K562 (cell line): Measurements from ENCODE around the gene NUP188. TPM values are rescaled to one million over a fixed set of nuclear protein-coding genes. Genes with fewer than 3 reads are reported as not detected.

Experiments used
- FOXP1 ChIP-seq: sonication (generic); formaldehyde crosslinking; IDR thresholded peaks from 2 replicates; pipeline ENCODE4 v1.8.0; 2022; ENCODE audit warnings: mild to moderate bottlenecking, missing genetic modification reagents
- HDAC3 ChIP-seq: fragments of 450-650 bp; IDR thresholded peaks from 2 replicates; pipeline ENCODE4 v1.6.1; 2018; ENCODE audit warnings: borderline replicate concordance, mild to moderate bottlenecking, moderate library complexity; ENCODE audit not compliant: partially characterized antibody
- HDGF ChIP-seq: fragments of 450-650 bp; IDR thresholded peaks from 2 replicates; pipeline ENCODE4 v1.6.1; 2016
- HNRNPL ChIP-seq: fragments of 200-400 bp; formaldehyde crosslinking; IDR thresholded peaks from 2 replicates; pipeline ENCODE4 v1.6.1; 2017; ENCODE audit warnings: low read depth, mild to moderate bottlenecking, low read length
- MAZ ChIP-seq, 2 experiments: fragments of 450-650 bp in 1 of 2; sonication (generic) in 1 of 2; formaldehyde crosslinking; IDR thresholded peaks in 1 of 2; conservative IDR thresholded peaks in 1 of 2; 2 replicates each; pipeline versions ENCODE4 v1.4.0 to v1.5.0; 2020; ENCODE audit warnings: mild to moderate bottlenecking in 1 of 2, missing genetic modification reagents in 1 of 2
- SMARCA4 ChIP-seq: fragments of 450-650 bp; IDR thresholded peaks from 2 replicates; pipeline ENCODE4 v1.6.1; 2016
- SMC3 ChIP-seq: conservative IDR thresholded peaks from 2 replicates; pipeline ENCODE4 v1.6.1; 2011; ENCODE audit warnings: low read depth, low read length, improper control_type of control experiment; ENCODE audit not compliant: insufficient read depth
- TAF1 ChIP-seq: IDR thresholded peaks from 2 replicates; pipeline ENCODE4 v1.6.1; 2011; ENCODE audit warnings: mild to moderate bottlenecking, low read length, moderate library complexity; ENCODE audit not compliant: insufficient read depth, control insufficient read depth, severe bottlenecking; ENCODE audit errors: extremely low read depth
- TRIM28 ChIP-seq: fragments of 450-650 bp; IDR thresholded peaks from 2 replicates; pipeline ENCODE4 v1.6.1; 2017
- WHSC1 ChIP-seq: IDR thresholded peaks from one replicate; pipeline ENCODE4 v1.6.1; 2012; ENCODE audit warnings: low read length, control low read depth, inconsistent platforms
- XRCC5 ChIP-seq: fragments of 200-400 bp; formaldehyde crosslinking; IDR thresholded peaks from 2 replicates; pipeline ENCODE4 v1.6.1; 2017; ENCODE audit warnings: low read depth, mild to moderate bottlenecking, low read length
- ZNF695 ChIP-seq: fragments of 450-650 bp; formaldehyde crosslinking; IDR thresholded peaks from 2 replicates; pipeline ENCODE4 v1.4.0; 2020; ENCODE audit warnings: mild to moderate bottlenecking, moderate library complexity
- polyA plus RNA-seq, 8 experiments: library from polyadenylated mRNA; depleted of rRNA in 4 of 8; stranded (reverse) in 5 of 8; unstranded in 3 of 8; fragments of >200 nt; fragmentation: Nextera tagmentation in 2 of 8; fragmentation: Illumina TruSeq in 1 of 8; extraction: Ambion mirVana in 2 of 8; extraction: Trizol in 1 of 8; gene quantifications; 2 replicates each; pipeline versions ENCODE4 v1.2.1 to v1.2.3, GENCODE V29; 2011 to 2014; ENCODE audit warnings: inconsistent platforms in 1 of 8, missing spikeins in 1 of 8
- total RNA-seq, 7 experiments: library from RNA; depleted of rRNA in 6 of 7; stranded (reverse); fragments of >200 nt in 6 of 7; fragmentation: Illumina TruSeq in 2 of 7; extraction: Trizol in 2 of 7; gene quantifications; 2 replicates each; pipeline versions ENCODE4 v1.2.1 to v1.2.3, GENCODE V29; 2011 to 2021; ENCODE audit warnings: low replicate concordance in 1 of 7
- TF ChIP-seq, protein P1 (sequence below): IDR thresholded peaks from 2 replicates; pipeline ENCODE4 v1.6.1; 2016; ENCODE audit warnings: missing genetic modification characterization, missing compliant biosample characterization
- TF ChIP-seq, protein P2 (sequence below): fragments of 450-650 bp; IDR thresholded peaks from 2 replicates; pipeline ENCODE4 v1.6.1; 2016; ENCODE audit warnings: missing biosample characterization, missing genetic modification characterization
- TF ChIP-seq, protein P3 (sequence below), 2 experiments: fragments of 450-650 bp in 1 of 2; sonication (generic) in 1 of 2; formaldehyde crosslinking in 1 of 2; IDR thresholded peaks in 1 of 2; conservative IDR thresholded peaks in 1 of 2; 2 replicates each; pipeline versions ENCODE4 v1.6.1 to v1.8.1; 2016 to 2023; ENCODE audit warnings: mild to moderate bottlenecking in 2 of 2, moderate library complexity in 2 of 2, inconsistent platforms in 1 of 2, missing genetic modification reagents in 1 of 2

The NUP188 gene
- total and polyA plus RNA-seq, 9 of the 15 experiments (the other 6 are each of a cell fraction or from before 2014, with no cell fraction given) = 11.7 to 135 (median 70.6) TPM

GRCh38 chr9:129027685-129028191, 80.2 kb downstream of the NUP188 start (continued):
- TF ChIP-seq FOXP1 (CRISPR knock-in tag) (no peak), HNRNPL (peak; percentile 79), TRIM28 (no peak), MAZ (CRISPR knock-in tag; conservative IDR thresholded peaks at IDR 0.05 in 1 of 2, IDR thresholded peaks at IDR 0.05 in 1 of 2) (peak; percentile 12 to 52; a peak in 1 of 4 replicates), XRCC5 (peak; percentile 66; the same call in 1 of the 2 replicates), WHSC1 (no peak), SMARCA4 (no peak), ZNF695 (CRISPR knock-in tag) (no peak), HDAC3 (no peak), SMC3 (no peak), TAF1 (no peak), HDGF (0 out of 2 replicates have a peak, but pooled peaks have one; percentile 20)
- TF ChIP-seq, protein P1, sequence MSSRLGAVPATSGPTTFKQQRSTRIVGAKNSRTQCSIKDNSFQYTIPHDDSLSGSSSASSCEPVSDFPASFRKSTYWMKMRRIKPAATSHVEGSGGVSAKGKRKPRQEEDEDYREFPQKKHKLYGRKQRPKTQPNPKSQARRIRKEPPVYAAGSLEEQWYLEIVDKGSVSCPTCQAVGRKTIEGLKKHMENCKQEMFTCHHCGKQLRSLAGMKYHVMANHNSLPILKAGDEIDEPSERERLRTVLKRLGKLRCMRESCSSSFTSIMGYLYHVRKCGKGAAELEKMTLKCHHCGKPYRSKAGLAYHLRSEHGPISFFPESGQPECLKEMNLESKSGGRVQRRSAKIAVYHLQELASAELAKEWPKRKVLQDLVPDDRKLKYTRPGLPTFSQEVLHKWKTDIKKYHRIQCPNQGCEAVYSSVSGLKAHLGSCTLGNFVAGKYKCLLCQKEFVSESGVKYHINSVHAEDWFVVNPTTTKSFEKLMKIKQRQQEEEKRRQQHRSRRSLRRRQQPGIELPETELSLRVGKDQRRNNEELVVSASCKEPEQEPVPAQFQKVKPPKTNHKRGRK (tag) = no peak
- TF ChIP-seq, protein P2, sequence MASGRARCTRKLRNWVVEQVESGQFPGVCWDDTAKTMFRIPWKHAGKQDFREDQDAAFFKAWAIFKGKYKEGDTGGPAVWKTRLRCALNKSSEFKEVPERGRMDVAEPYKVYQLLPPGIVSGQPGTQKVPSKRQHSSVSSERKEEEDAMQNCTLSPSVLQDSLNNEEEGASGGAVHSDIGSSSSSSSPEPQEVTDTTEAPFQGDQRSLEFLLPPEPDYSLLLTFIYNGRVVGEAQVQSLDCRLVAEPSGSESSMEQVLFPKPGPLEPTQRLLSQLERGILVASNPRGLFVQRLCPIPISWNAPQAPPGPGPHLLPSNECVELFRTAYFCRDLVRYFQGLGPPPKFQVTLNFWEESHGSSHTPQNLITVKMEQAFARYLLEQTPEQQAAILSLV (tag) = no peak
- TF ChIP-seq, protein P3, sequence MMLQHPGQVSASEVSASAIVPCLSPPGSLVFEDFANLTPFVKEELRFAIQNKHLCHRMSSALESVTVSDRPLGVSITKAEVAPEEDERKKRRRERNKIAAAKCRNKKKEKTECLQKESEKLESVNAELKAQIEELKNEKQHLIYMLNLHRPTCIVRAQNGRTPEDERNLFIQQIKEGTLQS (IDR thresholded peaks at IDR 0.05) = no peak
- TF ChIP-seq, protein P3 (CRISPR knock-in tag; conservative IDR thresholded peaks at IDR 0.05) = no peak
